Measurements from ENCODE around the gene MSRB3. TPM values are rescaled to one million over a fixed set of nuclear protein-coding genes. Genes with fewer than 3 reads are reported as not detected.

Gene MSRB3
- total and polyA plus RNA-seq, 10 of the 15 experiments (the other 5 are each of a cell fraction or from before 2014, with no cell fraction given) = 0.07 to 2.7 (median 1.3) TPM

- TF ChIP-seq, protein P1, sequence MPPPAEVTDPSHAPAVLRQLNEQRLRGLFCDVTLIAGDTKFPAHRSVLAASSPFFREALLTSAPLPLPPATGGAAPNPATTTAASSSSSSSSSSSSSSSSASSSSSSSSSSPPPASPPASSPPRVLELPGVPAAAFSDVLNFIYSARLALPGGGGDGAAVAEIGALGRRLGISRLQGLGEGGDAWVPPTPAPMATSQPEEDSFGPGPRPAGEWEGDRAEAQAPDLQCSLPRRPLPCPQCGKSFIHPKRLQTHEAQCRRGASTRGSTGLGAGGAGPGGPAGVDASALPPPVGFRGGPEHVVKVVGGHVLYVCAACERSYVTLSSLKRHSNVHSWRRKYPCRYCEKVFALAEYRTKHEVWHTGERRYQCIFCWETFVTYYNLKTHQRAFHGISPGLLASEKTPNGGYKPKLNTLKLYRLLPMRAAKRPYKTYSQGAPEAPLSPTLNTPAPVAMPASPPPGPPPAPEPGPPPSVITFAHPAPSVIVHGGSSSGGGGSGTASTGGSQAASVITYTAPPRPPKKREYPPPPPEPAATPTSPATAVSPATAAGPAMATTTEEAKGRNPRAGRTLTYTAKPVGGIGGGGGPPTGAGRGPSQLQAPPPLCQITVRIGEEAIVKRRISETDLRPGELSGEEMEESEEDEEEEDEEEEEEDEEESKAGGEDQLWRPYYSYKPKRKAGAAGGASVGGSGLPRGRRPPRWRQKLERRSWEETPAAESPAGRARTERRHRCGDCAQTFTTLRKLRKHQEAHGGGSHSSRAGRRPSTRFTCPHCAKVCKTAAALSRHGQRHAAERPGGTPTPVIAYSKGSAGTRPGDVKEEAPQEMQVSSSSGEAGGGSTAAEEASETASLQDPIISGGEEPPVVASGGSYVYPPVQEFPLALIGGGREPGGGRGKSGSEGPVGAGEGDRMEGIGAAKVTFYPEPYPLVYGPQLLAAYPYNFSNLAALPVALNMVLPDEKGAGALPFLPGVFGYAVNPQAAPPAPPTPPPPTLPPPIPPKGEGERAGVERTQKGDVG (CRISPR knock-in tag; IDR thresholded peaks at IDR 0.05) = no peak
Measured at GRCh38 chr12:65474831-65475230, 196.3 kb downstream of the MSRB3 start (continued).

DNA sequence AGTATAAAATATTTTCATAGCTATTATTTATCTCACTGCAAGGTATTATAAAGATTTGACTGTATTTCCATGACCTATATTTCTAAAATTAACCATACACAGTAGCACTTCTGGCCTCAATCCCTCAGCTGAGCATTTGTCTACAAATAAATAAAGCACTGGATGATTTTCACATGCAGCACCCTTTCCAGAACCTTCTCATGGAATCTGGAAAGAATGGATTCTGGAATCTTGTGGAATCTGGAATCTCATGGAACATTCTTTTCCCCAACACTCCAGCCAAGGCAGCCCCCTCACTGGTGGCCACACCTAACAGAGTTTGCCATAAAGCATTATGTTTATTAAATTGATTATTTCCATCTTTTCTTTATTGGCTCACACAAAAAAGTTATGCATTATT is 199.2 kb downstream of the MSRB3 start:
- Histone ChIP-seq H3K36me3 (ENCODE audit: control insufficient read depth in 2 of 2, insufficient read depth in 2 of 2, low read length in 1 of 2) (no peaks in the 10 kb centered on the region), H3K4me3 (no peak overlapping the region), H3K4me1 (ENCODE audit: control insufficient read depth, insufficient read depth, low read length) (no peaks in the 10 kb centered on the region), H3K4me2 (ENCODE audit: control insufficient read depth, insufficient read depth) (no peak overlapping the region), H3K79me2 (ENCODE audit: control insufficient read depth, insufficient read depth, low read length) (no peaks in the 10 kb centered on the region), H3K27ac (ENCODE audit: control insufficient read depth, insufficient read depth) (no peak overlapping the region), H3K9me3 (replicated peaks; ENCODE audit: control insufficient read depth, insufficient read depth, low read length) (no peaks in the 10 kb centered on the region), H3K9ac (ENCODE audit: control insufficient read depth, insufficient read depth, low read length) (no peak overlapping the region), H4K20me1 (ENCODE audit: control insufficient read depth, insufficient read depth) (no peaks in the 10 kb centered on the region), H3K27me3 (replicated peaks in 1 of 2; ENCODE audit: control insufficient read depth in 2 of 2, insufficient read depth in 2 of 2, low read length in 1 of 2) (no peaks in the 10 kb centered on the region), H2AFZ (ENCODE audit: control insufficient read depth, low read depth, low read length) (no peak overlapping the region)
- SMC1A ChIA-PET (ENCODE audit: uncharacterized antibody, unreplicated experiment) = no interaction called here
- CTCF ChIA-PET = no interaction called here
- ATAC-seq (no peak), FAIRE-seq (no peak), DNase-seq (ENCODE audit: low read depth, low spot score) (no peak)
- intact Hi-C loops (cut with micrococcal nuclease; ENCODE audit: unreplicated experiment) (no loop called here), in situ Hi-C loops (cut with MboI) (no loop called here)
- POLR2A ChIA-PET = no interaction called here
- no TSS peak for BruUV-seq (replicated peaks)
- RAD21 ChIA-PET (ENCODE audit: unreplicated experiment) = no interaction called here
- TF ChIP-seq, protein P2, sequence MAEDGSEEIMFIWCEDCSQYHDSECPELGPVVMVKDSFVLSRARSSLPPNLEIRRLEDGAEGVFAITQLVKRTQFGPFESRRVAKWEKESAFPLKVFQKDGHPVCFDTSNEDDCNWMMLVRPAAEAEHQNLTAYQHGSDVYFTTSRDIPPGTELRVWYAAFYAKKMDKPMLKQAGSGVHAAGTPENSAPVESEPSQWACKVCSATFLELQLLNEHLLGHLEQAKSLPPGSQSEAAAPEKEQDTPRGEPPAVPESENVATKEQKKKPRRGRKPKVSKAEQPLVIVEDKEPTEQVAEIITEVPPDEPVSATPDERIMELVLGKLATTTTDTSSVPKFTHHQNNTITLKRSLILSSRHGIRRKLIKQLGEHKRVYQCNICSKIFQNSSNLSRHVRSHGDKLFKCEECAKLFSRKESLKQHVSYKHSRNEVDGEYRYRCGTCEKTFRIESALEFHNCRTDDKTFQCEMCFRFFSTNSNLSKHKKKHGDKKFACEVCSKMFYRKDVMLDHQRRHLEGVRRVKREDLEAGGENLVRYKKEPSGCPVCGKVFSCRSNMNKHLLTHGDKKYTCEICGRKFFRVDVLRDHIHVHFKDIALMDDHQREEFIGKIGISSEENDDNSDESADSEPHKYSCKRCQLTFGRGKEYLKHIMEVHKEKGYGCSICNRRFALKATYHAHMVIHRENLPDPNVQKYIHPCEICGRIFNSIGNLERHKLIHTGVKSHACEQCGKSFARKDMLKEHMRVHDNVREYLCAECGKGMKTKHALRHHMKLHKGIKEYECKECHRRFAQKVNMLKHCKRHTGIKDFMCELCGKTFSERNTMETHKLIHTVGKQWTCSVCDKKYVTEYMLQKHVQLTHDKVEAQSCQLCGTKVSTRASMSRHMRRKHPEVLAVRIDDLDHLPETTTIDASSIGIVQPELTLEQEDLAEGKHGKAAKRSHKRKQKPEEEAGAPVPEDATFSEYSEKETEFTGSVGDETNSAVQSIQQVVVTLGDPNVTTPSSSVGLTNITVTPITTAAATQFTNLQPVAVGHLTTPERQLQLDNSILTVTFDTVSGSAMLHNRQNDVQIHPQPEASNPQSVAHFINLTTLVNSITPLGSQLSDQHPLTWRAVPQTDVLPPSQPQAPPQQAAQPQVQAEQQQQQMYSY (CRISPR knock-in tag; IDR thresholded peaks at IDR 0.05) = no peak
- TF ChIP-seq PML (IDR thresholded peaks at IDR 0.05; ENCODE audit: low read length) = no peak
- TF ChIP-seq, protein P3, sequence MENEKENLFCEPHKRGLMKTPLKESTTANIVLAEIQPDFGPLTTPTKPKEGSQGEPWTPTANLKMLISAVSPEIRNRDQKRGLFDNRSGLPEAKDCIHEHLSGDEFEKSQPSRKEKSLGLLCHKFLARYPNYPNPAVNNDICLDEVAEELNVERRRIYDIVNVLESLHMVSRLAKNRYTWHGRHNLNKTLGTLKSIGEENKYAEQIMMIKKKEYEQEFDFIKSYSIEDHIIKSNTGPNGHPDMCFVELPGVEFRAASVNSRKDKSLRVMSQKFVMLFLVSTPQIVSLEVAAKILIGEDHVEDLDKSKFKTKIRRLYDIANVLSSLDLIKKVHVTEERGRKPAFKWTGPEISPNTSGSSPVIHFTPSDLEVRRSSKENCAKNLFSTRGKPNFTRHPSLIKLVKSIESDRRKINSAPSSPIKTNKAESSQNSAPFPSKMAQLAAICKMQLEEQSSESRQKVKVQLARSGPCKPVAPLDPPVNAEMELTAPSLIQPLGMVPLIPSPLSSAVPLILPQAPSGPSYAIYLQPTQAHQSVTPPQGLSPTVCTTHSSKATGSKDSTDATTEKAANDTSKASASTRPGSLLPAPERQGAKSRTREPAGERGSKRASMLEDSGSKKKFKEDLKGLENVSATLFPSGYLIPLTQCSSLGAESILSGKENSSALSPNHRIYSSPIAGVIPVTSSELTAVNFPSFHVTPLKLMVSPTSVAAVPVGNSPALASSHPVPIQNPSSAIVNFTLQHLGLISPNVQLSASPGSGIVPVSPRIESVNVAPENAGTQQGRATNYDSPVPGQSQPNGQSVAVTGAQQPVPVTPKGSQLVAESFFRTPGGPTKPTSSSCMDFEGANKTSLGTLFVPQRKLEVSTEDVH (IDR thresholded peaks at IDR 0.05; ENCODE audit: low read depth, partially characterized antibody) = no peak
- no peak for TF ChIP-seq SUPT20H (IDR thresholded peaks at IDR 0.05; ENCODE audit: borderline replicate concordance, control insufficient read depth, low read depth, low read length)
- no peak for TF ChIP-seq ESRRA (IDR thresholded peaks at IDR 0.05; ENCODE audit: low read length)
- no peak for TF ChIP-seq ZBTB33 (IDR thresholded peaks at IDR 0.05)
- TF ChIP-seq NR2C1 (IDR thresholded peaks at IDR 0.05) = no peak

Data from GM12878 (cell line).